Testis (tissue), 2 donors: Measurements from ENCODE around the gene CHST3.

ENCODE experiments used
- CTCF ChIP-seq, 3 experiments: fragments of 450-650 bp in 2 of 3; fragments of 200-600 bp in 1 of 3; sonication (generic) in 1 of 3; IDR thresholded peaks; one replicate each; pipeline ENCODE4 v1.5.1; 2016 to 2019; ENCODE audit warnings: antibody characterized with exemption in 3 of 3, mild to moderate bottlenecking in 2 of 3, moderate library complexity in 1 of 3
- POLR2A ChIP-seq: fragments of 450-650 bp; IDR thresholded peaks from one replicate; pipeline ENCODE4 v1.6.1; 2017; ENCODE audit warnings: antibody characterized with exemption, mild to moderate bottlenecking, moderate library complexity

- no peak for TF ChIP-seq CTCF (IDR thresholded peaks at IDR 0.05)
- TF ChIP-seq POLR2A, result no peak
Measured at GRCh38 chr10:72050873-72051272, 86.7 kb downstream of the CHST3 start.
